AML-193 (cell line): ENCODE data around the gene KLF17.
"Not testable (repeated sequence)": the region's sequence is repeated elsewhere in the genome, so short reads cannot be mapped to it uniquely, and the experiment has no call there.

Source experiments
- DNase-seq, 2 experiments: peaks; one replicate each; lab custom pipeline; 2025; lab: John Stamatoyannopoulos, UW

Gene KLF17

GRCh38 chr1:44110916-44111315 is 7.7 kb upstream of the KLF17 start:
- DNase-seq, result no peak

- DNase-seq, result no peak
Measured at GRCh38 chr1:44111861-44112260, 6.8 kb upstream of the KLF17 start.

- no peak for DNase-seq
Measured at GRCh38 chr1:44112486-44112885, 6.1 kb upstream of the KLF17 start.

- no peak for DNase-seq
Measured at GRCh38 chr1:44113095-44113609, 5.5 kb upstream of the KLF17 start.

- DNase-seq, result no peak
Measured at GRCh38 chr1:44114098-44114497, 4.5 kb upstream of the KLF17 start.

- DNase-seq, result not testable (repeated sequence)
Measured at GRCh38 chr1:44117272-44117671, 1.3 kb upstream of the KLF17 start.

GRCh38 chr1:44119525-44119924 is 904 bp downstream of the KLF17 start:
- no peak for DNase-seq

GRCh38 chr1:44120398-44120949 is 1.9 kb downstream of the KLF17 start:
- DNase-seq, result no peak

GRCh38 chr1:44129616-44130500 is 11.2 kb downstream of the KLF17 start:
- DNase-seq, result no peak

- no peak for DNase-seq
Measured at GRCh38 chr1:44131411-44131810, 12.8 kb downstream of the KLF17 start.

- DNase-seq, result no peak
Measured at GRCh38 chr1:44134071-44134920, 15.7 kb downstream of the KLF17 start.

- no peak for DNase-seq
Measured at GRCh38 chr1:44135886-44136285, 17.3 kb downstream of the KLF17 start.

- no peak for DNase-seq
Measured at GRCh38 chr1:44138239-44138638, 19.6 kb downstream of the KLF17 start.

GRCh38 chr1:44139565-44139964 is 20.9 kb downstream of the KLF17 start:
- not testable (repeated sequence) for DNase-seq

GRCh38 chr1:44141531-44141930 is 22.9 kb downstream of the KLF17 start, which contains the start of gene KLF18:
TSS of gene KLF18 (minus strand) at chr1:44141631. CDS start at chr1:44141631, 0 bp downstream.
- no peak for DNase-seq

- DNase-seq, result no peak
Measured at GRCh38 chr1:44144962-44145756, 26.5 kb downstream of the KLF17 start.

GRCh38 chr1:44146536-44147361 is 28.1 kb downstream of the KLF17 start:
- DNase-seq, result no peak

GRCh38 chr1:44147582-44147981 is 29.0 kb downstream of the KLF17 start:
- no peak for DNase-seq

GRCh38 chr1:44151332-44151731 is 32.7 kb downstream of the KLF17 start:
- DNase-seq, result no peak

- DNase-seq, result no peak
Measured at GRCh38 chr1:44151808-44152207, 33.2 kb downstream of the KLF17 start.

GRCh38 chr1:44152692-44153091 is 34.1 kb downstream of the KLF17 start:
- DNase-seq, result no peak
